Measurements from ENCODE around the gene CADPS2.

The CADPS2 gene

GRCh38 chr7:122311734-122312450 lies 574.4 kb downstream of the CADPS2 start:
- WGBS (ENCODE audit: insufficient coverage, insufficient read length) = no CpG with 5 or more reads among the region's 34 CpGs
- peak overlapping the region; percentile 37; the same call in 1 of the 2 replicates for H3K4me3 ChIP-seq (ENCODE audit: low read length)
- H3K27ac ChIP-seq (ENCODE audit: low read length) = no peak overlapping the region
- H3K9me3 ChIP-seq (ENCODE audit: control insufficient read depth, insufficient read depth, low read length) = no peaks in the 10 kb centered on the region
- peaks cover 36% of the 10 kb centered on the region for H3K27me3 ChIP-seq (ENCODE audit: control insufficient read depth, insufficient read depth, low read length)
- no peak for DNase-seq (ENCODE audit: low read depth, low spot score)
- no peaks in the 10 kb centered on the region for H3K36me3 ChIP-seq (ENCODE audit: control insufficient read depth, insufficient read depth, low read length)
- 0 out of 2 replicates have a peak, but pooled peaks cover 2% of the 10 kb centered on the region for H3K4me1 ChIP-seq (ENCODE audit: control insufficient read depth, insufficient read depth, low read length)

GRCh38 chr7:122311050-122311700 lies 575.1 kb downstream of the CADPS2 start:
- no CpG with 5 or more reads among the region's 12 CpGs for WGBS (ENCODE audit: insufficient coverage, insufficient read length)
- H3K27ac ChIP-seq (ENCODE audit: low read length) = no peak overlapping the region
- no peak for DNase-seq (ENCODE audit: low read depth, low spot score)
- 0 out of 2 replicates have a peak, but pooled peaks cover 2% of the 10 kb centered on the region for H3K4me1 ChIP-seq (ENCODE audit: control insufficient read depth, insufficient read depth, low read length)
- H3K4me3 ChIP-seq (ENCODE audit: low read length) = peak overlapping the region; percentile 68; the same call in 1 of the 2 replicates
- peaks cover 33% of the 10 kb centered on the region for H3K27me3 ChIP-seq (ENCODE audit: control insufficient read depth, insufficient read depth, low read length)
- no peaks in the 10 kb centered on the region for H3K9me3 ChIP-seq (ENCODE audit: control insufficient read depth, insufficient read depth, low read length)
- H3K36me3 ChIP-seq (ENCODE audit: control insufficient read depth, insufficient read depth, low read length) = no peaks in the 10 kb centered on the region

GRCh38 chr7:122310119-122311021 lies 575.9 kb downstream of the CADPS2 start:
- no peak for DNase-seq (ENCODE audit: low read depth, low spot score)
- Histone ChIP-seq H3K4me3 (ENCODE audit: low read length) (peak overlapping the region; percentile 68; the same call in 1 of the 2 replicates), H3K27me3 (ENCODE audit: control insufficient read depth, insufficient read depth, low read length) (peaks cover 33% of the 10 kb centered on the region)

GRCh38 chr7:122309421-122309820 lies 576.8 kb downstream of the CADPS2 start:
- no peak for DNase-seq (ENCODE audit: low read depth, low spot score)
- Histone ChIP-seq H3K4me3 (ENCODE audit: low read length) (peak overlapping the region; percentile 14; the same call in 1 of the 2 replicates), H3K27me3 (ENCODE audit: control insufficient read depth, insufficient read depth, low read length) (peaks cover 28% of the 10 kb centered on the region)

More at GRCh38 chr7:122310119-122311021, 575.9 kb downstream of the CADPS2 start:
- no peaks in the 10 kb centered on the region for H3K36me3 ChIP-seq (ENCODE audit: control insufficient read depth, insufficient read depth, low read length)
- H3K9me3 ChIP-seq (ENCODE audit: control insufficient read depth, insufficient read depth, low read length) = no peaks in the 10 kb centered on the region
- no peak overlapping the region for H3K27ac ChIP-seq (ENCODE audit: low read length)
- 0 out of 2 replicates have a peak, but pooled peaks cover 2% of the 10 kb centered on the region for H3K4me1 ChIP-seq (ENCODE audit: control insufficient read depth, insufficient read depth, low read length)
- no CpG with 5 or more reads among the region's 61 CpGs for WGBS (ENCODE audit: insufficient coverage, insufficient read length)

GRCh38 chr7:122307228-122307621 lies 579.0 kb downstream of the CADPS2 start:
- Histone ChIP-seq H3K4me1 (ENCODE audit: control insufficient read depth, insufficient read depth, low read length) (0 out of 2 replicates have a peak, but pooled peaks cover 4% of the 10 kb centered on the region), H3K36me3 (ENCODE audit: control insufficient read depth, insufficient read depth, low read length) (no peaks in the 10 kb centered on the region), H3K27me3 (ENCODE audit: control insufficient read depth, insufficient read depth, low read length) (peaks cover 36% of the 10 kb centered on the region), H3K9me3 (ENCODE audit: control insufficient read depth, insufficient read depth, low read length) (no peaks in the 10 kb centered on the region), H3K4me3 (ENCODE audit: low read length) (peak overlapping the region; percentile 29; the same call in 1 of the 2 replicates), H3K27ac (ENCODE audit: low read length) (no peak overlapping the region)
- no CpG with 5 or more reads among the region's 13 CpGs for WGBS (ENCODE audit: insufficient coverage, insufficient read length)
- no peak for DNase-seq (ENCODE audit: low read depth, low spot score)

More at GRCh38 chr7:122309421-122309820, 576.8 kb downstream of the CADPS2 start:
- no CpG with 5 or more reads among the region's 3 CpGs for WGBS (ENCODE audit: insufficient coverage, insufficient read length)
- Histone ChIP-seq H3K27ac (ENCODE audit: low read length) (no peak overlapping the region), H3K36me3 (ENCODE audit: control insufficient read depth, insufficient read depth, low read length) (no peaks in the 10 kb centered on the region), H3K4me1 (ENCODE audit: control insufficient read depth, insufficient read depth, low read length) (0 out of 2 replicates have a peak, but pooled peaks cover 2% of the 10 kb centered on the region), H3K9me3 (ENCODE audit: control insufficient read depth, insufficient read depth, low read length) (no peaks in the 10 kb centered on the region)

- Histone ChIP-seq H3K36me3 (ENCODE audit: control insufficient read depth, insufficient read depth, low read length) (no peaks in the 10 kb centered on the region), H3K4me3 (ENCODE audit: low read length) (peak overlapping the region; percentile 36; the same call in 1 of the 2 replicates), H3K4me1 (ENCODE audit: control insufficient read depth, insufficient read depth, low read length) (0 out of 2 replicates have a peak, but pooled peaks cover 5% of the 10 kb centered on the region), H3K27me3 (ENCODE audit: control insufficient read depth, insufficient read depth, low read length) (peaks cover 41% of the 10 kb centered on the region), H3K27ac (ENCODE audit: low read length) (no peak overlapping the region), H3K9me3 (ENCODE audit: control insufficient read depth, insufficient read depth, low read length) (no peaks in the 10 kb centered on the region)
- no CpG with 5 or more reads among the region's 37 CpGs for whole genome bisulfite sequencing (ENCODE audit: insufficient coverage, insufficient read length)
- no peak for DNase-seq (ENCODE audit: low read depth, low spot score)
Observed at GRCh38 chr7:122306320-122307227, 579.7 kb downstream of the CADPS2 start.

- H3K36me3 ChIP-seq (ENCODE audit: control insufficient read depth, insufficient read depth, low read length) = no peaks in the 10 kb centered on the region
- H3K9me3 ChIP-seq (ENCODE audit: control insufficient read depth, insufficient read depth, low read length) = no peaks in the 10 kb centered on the region
- H3K4me3 ChIP-seq (ENCODE audit: low read length) = peak overlapping the region; percentile 36; the same call in 1 of the 2 replicates
- peaks cover 5% of the 10 kb centered on the region; the same call in 1 of the 2 replicates for H3K4me1 ChIP-seq (ENCODE audit: control insufficient read depth, insufficient read depth, low read length)
- no peak for DNase-seq (ENCODE audit: low read depth, low spot score)
- H3K27ac ChIP-seq (ENCODE audit: low read length) = no peak overlapping the region
- WGBS (ENCODE audit: insufficient coverage, insufficient read length) = no CpG with 5 or more reads among the region's 65 CpGs
- H3K27me3 ChIP-seq (ENCODE audit: control insufficient read depth, insufficient read depth, low read length) = peaks cover 47% of the 10 kb centered on the region
Observed at GRCh38 chr7:122305475-122306319, 580.6 kb downstream of the CADPS2 start.

GRCh38 chr7:122304996-122305421 lies 581.3 kb downstream of the CADPS2 start:
- DNase-seq (ENCODE audit: low read depth, low spot score) = no peak
- H3K9me3 ChIP-seq (ENCODE audit: control insufficient read depth, insufficient read depth, low read length) = no peaks in the 10 kb centered on the region
- WGBS (ENCODE audit: insufficient coverage, insufficient read length) = no CpG with 5 or more reads among the region's 24 CpGs

More at GRCh38 chr7:122304996-122305421, 581.3 kb downstream of the CADPS2 start:
- H3K4me1 ChIP-seq (ENCODE audit: control insufficient read depth, insufficient read depth, low read length) = peaks cover 6% of the 10 kb centered on the region; the same call in 1 of the 2 replicates
- peaks cover 53% of the 10 kb centered on the region for H3K27me3 ChIP-seq (ENCODE audit: control insufficient read depth, insufficient read depth, low read length)
- no peaks in the 10 kb centered on the region for H3K36me3 ChIP-seq (ENCODE audit: control insufficient read depth, insufficient read depth, low read length)
- H3K4me3 ChIP-seq (ENCODE audit: low read length) = peak overlapping the region; percentile 36; the same call in 1 of the 2 replicates
- H3K27ac ChIP-seq (ENCODE audit: low read length) = no peak overlapping the region

Data from iPS DF 6.9 (cell line).